HepG2 (cell line): ENCODE results near the gene FOXR1. TPM values are rescaled to one million over a fixed set of nuclear protein-coding genes. Genes with fewer than 3 reads are reported as not detected.

ENCODE experiments used
- CHD2 ChIP-seq: IDR thresholded peaks from 2 replicates; pipeline ENCODE4 v1.6.1; 2011; ENCODE audit warnings: low read depth, low read length, improper control_type of control experiment
- FOXA1 ChIP-seq, 2 experiments: fragments of 450-650 bp in 1 of 2; sonication (generic) in 1 of 2; formaldehyde crosslinking in 1 of 2; IDR thresholded peaks; 2 replicates each; pipeline versions ENCODE4 v1.4.0 to v1.6.1; 2016 to 2020; ENCODE audit warnings: missing genetic modification reagents in 1 of 2
- HNRNPK ChIP-seq: fragments of 200-400 bp; formaldehyde crosslinking; IDR thresholded peaks from 2 replicates; pipeline ENCODE4 v1.6.1; 2018; ENCODE audit warnings: low read length, low read depth, moderate library complexity, mild to moderate bottlenecking; ENCODE audit not compliant: poor library complexity, severe bottlenecking
- HOXA9 ChIP-seq: sonication (generic); formaldehyde crosslinking; IDR thresholded peaks from 2 replicates; pipeline ENCODE4 v1.8.1; 2022; ENCODE audit warnings: missing genetic modification reagents, mild to moderate bottlenecking, moderate library complexity, borderline replicate concordance
- KMT2A ChIP-seq: sonication (generic); formaldehyde crosslinking; IDR thresholded peaks from 2 replicates; pipeline ENCODE4 v1.4.0; 2020; ENCODE audit warnings: missing genetic modification reagents
- RAD21 ChIP-seq: fragments of 450-650 bp; formaldehyde crosslinking; IDR thresholded peaks from 2 replicates; pipeline ENCODE4 v1.5.0; 2020; ENCODE audit warnings: mild to moderate bottlenecking
- SAP130 ChIP-seq: IDR thresholded peaks from 2 replicates; pipeline ENCODE4 v1.6.1; 2016; ENCODE audit warnings: low read depth
- SIN3B ChIP-seq: fragments of 150-350 bp; IDR thresholded peaks from 2 replicates; pipeline ENCODE4 v1.6.1; 2014; ENCODE audit warnings: low read length
- SOX6 ChIP-seq, 2 experiments: fragments of 450-650 bp in 1 of 2; sonication (generic) in 1 of 2; formaldehyde crosslinking in 1 of 2; IDR thresholded peaks; 2 replicates each; pipeline versions ENCODE4 v1.4.0 to v1.6.1; 2017 to 2020; ENCODE audit warnings: antibody characterized with exemption in 1 of 2, mild to moderate bottlenecking in 1 of 2, missing genetic modification reagents in 1 of 2
- THYN1 ChIP-seq: sonication (generic); formaldehyde crosslinking; IDR thresholded peaks from 2 replicates; pipeline ENCODE4 v1.8.1; 2023; ENCODE audit warnings: low read depth, mild to moderate bottlenecking, moderate library complexity, missing genetic modification reagents, borderline replicate concordance
- ZBTB20 ChIP-seq: sonication (generic); formaldehyde crosslinking; IDR thresholded peaks from 2 replicates; pipeline ENCODE4 v1.8.1; 2023; ENCODE audit warnings: missing genetic modification reagents, low read depth, mild to moderate bottlenecking, borderline replicate concordance
- ZGPAT ChIP-seq: IDR thresholded peaks from 2 replicates; pipeline ENCODE4 v1.6.1; 2016; ENCODE audit warnings: mild to moderate bottlenecking
- ZNF446 ChIP-seq: sonication (generic); formaldehyde crosslinking; IDR thresholded peaks from 2 replicates; pipeline ENCODE4 v1.5.0; 2020; ENCODE audit warnings: mild to moderate bottlenecking, missing genetic modification reagents
- ZNF619 ChIP-seq: sonication (generic); formaldehyde crosslinking; IDR thresholded peaks from 2 replicates; pipeline ENCODE4 v1.4.0; 2020; ENCODE audit warnings: mild to moderate bottlenecking, missing genetic modification reagents
- ZNF691 ChIP-seq: sonication (generic); formaldehyde crosslinking; IDR thresholded peaks from 2 replicates; pipeline ENCODE4 v1.4.0; 2020; ENCODE audit warnings: missing genetic modification reagents, low read depth, mild to moderate bottlenecking, borderline replicate concordance
- ZNF703 ChIP-seq: sonication (generic); formaldehyde crosslinking; IDR thresholded peaks from 2 replicates; pipeline ENCODE4 v1.5.1; 2020; ENCODE audit warnings: missing genetic modification reagents, mild to moderate bottlenecking, moderate library complexity, borderline replicate concordance
- ZNF841 ChIP-seq: sonication (generic); formaldehyde crosslinking; IDR thresholded peaks from 2 replicates; pipeline ENCODE4 v1.8.1; 2023; ENCODE audit warnings: missing genetic modification reagents, borderline replicate concordance
- polyA plus RNA-seq, 8 experiments: library from polyadenylated mRNA; depleted of rRNA in 3 of 8; stranded (reverse) in 7 of 8; unstranded in 1 of 8; fragments of >200 nt; fragmentation: Illumina TruSeq in 4 of 8; extraction: Trizol in 4 of 8; gene quantifications; 2 replicates each; pipeline versions ENCODE4 v1.2.1 to v1.2.3, GENCODE V29; 2011 to 2016; ENCODE audit warnings: low read depth in 4 of 8, missing spikeins in 1 of 8, mixed read lengths in 1 of 8; ENCODE audit not compliant: insufficient read depth in 1 of 8
- total RNA-seq, 5 experiments: library from RNA; depleted of rRNA; stranded (reverse); fragments of >200 nt; fragmentation: Illumina TruSeq; extraction: Trizol; gene quantifications; 2 replicates each; pipeline ENCODE4 v1.2.3, GENCODE V29; 2016; ENCODE audit warnings: low read depth in 1 of 5
- TF ChIP-seq, protein P1 (sequence below): sonication (generic); formaldehyde crosslinking; IDR thresholded peaks from 2 replicates; pipeline ENCODE4 v1.4.0; 2020; ENCODE audit warnings: mild to moderate bottlenecking, missing genetic modification reagents

Gene FOXR1
- total and polyA plus RNA-seq, 2 of the 13 experiments (the other 11 are each of a cell fraction or from before 2014, with no cell fraction given) = not detected

DNA sequence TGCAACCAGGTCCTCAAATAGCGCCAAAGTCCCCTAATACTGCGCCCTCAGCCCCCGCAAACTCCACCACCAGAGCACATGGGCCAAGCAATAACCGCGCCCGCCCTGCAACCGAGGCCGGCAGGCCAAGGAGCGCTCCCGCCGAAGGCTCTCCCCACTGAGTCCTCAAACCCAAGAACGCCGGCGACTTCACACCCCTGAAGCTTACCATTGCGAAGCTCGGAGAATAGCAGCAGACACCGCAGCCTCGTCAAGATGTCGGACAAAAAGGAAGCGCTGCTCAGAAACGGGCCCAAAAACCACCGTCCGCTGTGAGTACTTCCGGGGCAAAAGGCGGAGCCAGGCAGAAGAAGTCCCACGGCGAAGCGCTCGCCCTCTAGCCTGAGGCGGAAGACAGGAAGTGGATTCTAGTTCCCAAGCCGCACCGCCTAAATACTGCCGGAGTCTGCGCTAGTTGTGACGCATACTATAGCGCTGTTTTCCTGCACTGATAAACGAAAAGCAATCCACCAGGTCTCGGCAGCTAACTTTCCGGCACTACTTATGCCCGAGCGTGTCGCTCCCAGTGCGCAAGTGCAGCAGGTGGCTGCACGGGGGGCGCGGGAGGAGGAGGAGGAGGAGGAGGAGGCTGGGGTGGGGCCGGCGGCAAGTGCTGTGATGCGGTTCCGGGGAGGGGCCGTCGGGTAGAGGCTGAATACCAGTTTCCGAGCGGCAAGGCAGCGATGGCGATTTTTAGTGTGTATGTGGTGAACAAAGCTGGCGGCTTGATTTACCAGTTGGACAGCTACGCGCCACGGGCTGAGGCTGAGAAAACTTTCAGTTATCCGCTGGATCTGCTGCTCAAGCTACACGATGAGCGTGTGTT is 46.7 kb downstream of the FOXR1 start, which contains the start of the genes RPS25 and TRAPPC4 (continued):
- TF ChIP-seq FOXA1 (IDR thresholded peaks at IDR 0.05) = no peak
- TF ChIP-seq FOXA1 (CRISPR knock-in tag; IDR thresholded peaks at IDR 0.05) = peak; percentile 38; the same call in 1 of the 2 replicates
- 0 out of 2 replicates have a peak, but pooled peaks have one; percentile 4 for TF ChIP-seq RAD21 (CRISPR knock-in tag)
- TF ChIP-seq ZNF703 = no peak
- peak; percentile 65 for TF ChIP-seq SIN3B
- 0 out of 2 replicates have a peak, but pooled peaks have one; percentile 38 for TF ChIP-seq ZNF841 (CRISPR knock-in tag)
- peak; percentile 94 for TF ChIP-seq SAP130 (CRISPR knock-in tag)
- 0 out of 2 replicates have a peak, but pooled peaks have one; percentile 21 for TF ChIP-seq ZNF619
- TF ChIP-seq THYN1 = 0 out of 2 replicates have a peak, but pooled peaks have one; percentile 76
- peak; percentile 79 for TF ChIP-seq KMT2A (CRISPR knock-in tag)
- TF ChIP-seq ZNF691 = peak; percentile 43; the same call in 1 of the 2 replicates
- TF ChIP-seq ZGPAT (CRISPR knock-in tag) = peak; percentile 66; the same call in 1 of the 2 replicates
- peak; percentile 69 for TF ChIP-seq HOXA9
- TF ChIP-seq, protein P1, sequence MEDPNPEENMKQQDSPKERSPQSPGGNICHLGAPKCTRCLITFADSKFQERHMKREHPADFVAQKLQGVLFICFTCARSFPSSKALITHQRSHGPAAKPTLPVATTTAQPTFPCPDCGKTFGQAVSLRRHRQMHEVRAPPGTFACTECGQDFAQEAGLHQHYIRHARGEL (CRISPR knock-in tag) = 0 out of 2 replicates have a peak, but pooled peaks have one; percentile 61
- TF ChIP-seq HNRNPK = peak; percentile 21
- 0 out of 2 replicates have a peak, but pooled peaks have one; percentile 27 for TF ChIP-seq ZBTB20 (CRISPR knock-in tag)
- peak; percentile 37; the same call in 1 of the 2 replicates for TF ChIP-seq CHD2
- no peak for TF ChIP-seq SOX6 (IDR thresholded peaks at IDR 0.05)
- TF ChIP-seq SOX6 (CRISPR knock-in tag; IDR thresholded peaks at IDR 0.05) = peak; percentile 60
- 0 out of 2 replicates have a peak, but pooled peaks have one; percentile 47 for TF ChIP-seq ZNF446 (CRISPR knock-in tag)
